T-cell (primary cell): ENCODE data around the gene CDC42EP1. TPM values are rescaled to one million over a fixed set of nuclear protein-coding genes. Genes with fewer than 3 reads are reported as not detected.
"Not testable (repeated sequence)": the region's sequence is repeated elsewhere in the genome, so short reads cannot be mapped to it uniquely, and the experiment has no call there.

Experiments
- ATAC-seq, 4 experiments: fragments of 200-7000 bp in 3 of 4; fragments of 150-1000 bp in 1 of 4; cut with Tn5 transposase; replicated peaks in 1 of 4; 1 replicate in 3 of 4; 2 replicates in 1 of 4; pipeline ENCODE4 v1.10.0; 2021; ENCODE audit warnings: moderate library complexity in 3 of 4, mild to moderate bottlenecking in 2 of 4, moderate number of reproducible peaks in 1 of 4
- CTCF ChIA-PET, 2 donors: fragments of 300-600 bp; sonication (Branson Sonifier 250); formaldehyde crosslinking; loops; one replicate each; lab custom pipeline; 2022; ENCODE audit warnings: antibody characterized with exemption in 2 of 2; lab: Charles Lee
- POLR2A ChIA-PET, 2 donors: fragments of 300-600 bp; sonication (Branson Sonifier 250); formaldehyde crosslinking; loops; one replicate each; lab custom pipeline; 2022; ENCODE audit warnings: antibody characterized with exemption in 2 of 2; lab: Charles Lee
- DNase-seq, 35 experiments: peaks; one replicate each; pipeline versions ENCODE4 v3.0.0 to v3.0.0-alpha.2; 2013 to 2023
- H3K27ac ChIP-seq: one replicate; pipeline ENCODE4 v1.5.1; 2013; ENCODE audit warnings: low read length
- H3K27me3 ChIP-seq, 2 experiments: replicated peaks in 1 of 2; 1 replicate in 1 of 2; 2 replicates in 1 of 2; pipeline versions ENCODE4 v1.6.1 to v1.7.0; 2013; ENCODE audit warnings: low read length in 1 of 2, mixed read lengths in 1 of 2; ENCODE audit not compliant: control insufficient read depth in 2 of 2, insufficient read depth in 2 of 2; ENCODE audit errors: extremely low read depth in 1 of 2
- H3K36me3 ChIP-seq, 2 donors: 1 replicate in 1 of 2; 2 replicates in 1 of 2; pipeline versions ENCODE4 v1.6.1 to v1.7.0; 2013; ENCODE audit warnings: low read length in 1 of 2; ENCODE audit not compliant: control insufficient read depth in 2 of 2, insufficient read depth in 1 of 2; ENCODE audit errors: extremely low read depth in 1 of 2
- H3K4me1 ChIP-seq, 2 experiments: 1 replicate in 1 of 2; 2 replicates in 1 of 2; pipeline versions ENCODE4 v1.6.1 to v1.7.0; 2013; ENCODE audit warnings: low read length in 2 of 2, mixed read lengths in 1 of 2; ENCODE audit not compliant: insufficient read depth in 2 of 2, control insufficient read depth in 1 of 2; ENCODE audit errors: extremely low read depth in 1 of 2
- H3K4me3 ChIP-seq, 2 donors: 1 replicate in 1 of 2; 2 replicates in 1 of 2; pipeline versions ENCODE4 v1.5.1 to v1.7.0; 2013; ENCODE audit warnings: mild to moderate bottlenecking in 2 of 2, low read length in 1 of 2, moderate library complexity in 1 of 2; ENCODE audit not compliant: control insufficient read depth in 1 of 2; ENCODE audit errors: extremely low read depth in 1 of 2
- H3K9me3 ChIP-seq: 2 replicates; pipeline ENCODE4 v1.7.0; 2013
- H3K27ac Mint-ChIP-seq, 2 donors: one replicate each; pipeline ENCODE4 v1.8.0; 2020 to 2021; ENCODE audit warnings: mild to moderate bottlenecking in 2 of 2, mixed read lengths in 2 of 2
- H3K27me3 Mint-ChIP-seq, 2 donors: one replicate each; pipeline ENCODE4 v1.8.0; 2021 to 2022; ENCODE audit warnings: mixed read lengths in 2 of 2
- H3K36me3 Mint-ChIP-seq: one replicate; pipeline ENCODE4 v1.8.0; 2021; ENCODE audit warnings: mixed read lengths
- H3K4me1 Mint-ChIP-seq, 3 donors: one replicate each; pipeline ENCODE4 v1.8.0; 2020 to 2022; ENCODE audit warnings: mixed read lengths in 3 of 3, mild to moderate bottlenecking in 1 of 3
- H3K4me3 Mint-ChIP-seq, 3 donors: one replicate each; pipeline ENCODE4 v1.8.0; 2020 to 2022; ENCODE audit warnings: mild to moderate bottlenecking in 3 of 3, mixed read lengths in 3 of 3, moderate library complexity in 3 of 3
- H3K9me3 Mint-ChIP-seq, 3 donors: one replicate each; pipeline ENCODE4 v1.8.0; 2020 to 2022; ENCODE audit warnings: mixed read lengths in 3 of 3
- WGBS: methylation state at CpG from one replicate; pipeline ENCODE4 v1.1.5; 2013; ENCODE audit warnings: missing lambda C conversion rate; ENCODE audit not compliant: insufficient coverage; 5-methylcytosine and 5-hydroxymethylcytosine counted together
- total RNA-seq, 35 experiments: library from RNA in 6 of 35; stranded (reverse) in 6 of 35; fragments of 120-200 nt in 1 of 35; gene quantifications; one replicate each; pipeline versions ENCODE4 v1.2.1 to v1.2.4 and lab custom pipeline; 2013 to 2026

CDC42EP1 gene
- total RNA-seq, 5 donors from 2014 or later (not counting 1 experiment from before 2014, with no cell fraction given), result 0.47 to 0.73 (median 0.62) TPM; not detected in 2

DNA sequence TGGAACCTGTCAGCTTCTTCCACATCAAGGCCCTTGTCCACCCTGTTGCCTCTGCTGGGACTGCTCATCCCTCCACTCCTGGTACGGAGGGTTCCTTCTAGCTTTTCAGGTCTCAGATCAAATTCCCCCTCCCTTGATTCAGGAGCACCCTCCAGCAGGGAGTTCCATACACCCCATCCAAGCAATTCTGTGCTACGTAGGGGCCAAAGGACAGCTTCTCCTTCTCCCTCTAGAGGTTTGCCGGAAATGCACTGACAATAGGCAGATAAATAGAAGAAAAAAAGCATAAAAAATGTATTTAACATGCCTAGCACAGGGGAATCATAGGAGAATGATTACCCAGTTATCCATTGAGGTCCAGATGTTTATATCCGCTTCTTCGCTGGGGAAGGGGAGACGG is 37.8 kb upstream of the CDC42EP1 start:
- CTCF ChIA-PET, result no interaction called here
- Mint-ChIP-seq H3K27ac (no peak overlapping the region), H3K4me1 (peaks cover 7 to 12% (median 7%) of the 10 kb centered on the region in 3 donors), H3K36me3 (no peaks in the 10 kb centered on the region), H3K9me3 (no peaks in the 10 kb centered on the region), H3K27me3 (peaks cover 31 to 54% of the 10 kb centered on the region in 2 donors), H3K4me3 (no peak overlapping the region)
- Histone ChIP-seq H3K9me3 (no peaks in the 10 kb centered on the region), H3K36me3 (no peaks in the 10 kb centered on the region), H3K4me1 (peaks cover 2 to 10% of the 10 kb centered on the region in 2 experiments), H3K27me3 (peaks cover 5 to 75% of the 10 kb centered on the region in 2 experiments), H3K27ac (no peak overlapping the region), H3K4me3 (no peak overlapping the region)
- no peak for DNase-seq
- WGBS, result 93% methylated on average over 4 of the region's 6 CpGs
- ATAC-seq, result no peak
- POLR2A ChIA-PET, result no interaction called here

DNA sequence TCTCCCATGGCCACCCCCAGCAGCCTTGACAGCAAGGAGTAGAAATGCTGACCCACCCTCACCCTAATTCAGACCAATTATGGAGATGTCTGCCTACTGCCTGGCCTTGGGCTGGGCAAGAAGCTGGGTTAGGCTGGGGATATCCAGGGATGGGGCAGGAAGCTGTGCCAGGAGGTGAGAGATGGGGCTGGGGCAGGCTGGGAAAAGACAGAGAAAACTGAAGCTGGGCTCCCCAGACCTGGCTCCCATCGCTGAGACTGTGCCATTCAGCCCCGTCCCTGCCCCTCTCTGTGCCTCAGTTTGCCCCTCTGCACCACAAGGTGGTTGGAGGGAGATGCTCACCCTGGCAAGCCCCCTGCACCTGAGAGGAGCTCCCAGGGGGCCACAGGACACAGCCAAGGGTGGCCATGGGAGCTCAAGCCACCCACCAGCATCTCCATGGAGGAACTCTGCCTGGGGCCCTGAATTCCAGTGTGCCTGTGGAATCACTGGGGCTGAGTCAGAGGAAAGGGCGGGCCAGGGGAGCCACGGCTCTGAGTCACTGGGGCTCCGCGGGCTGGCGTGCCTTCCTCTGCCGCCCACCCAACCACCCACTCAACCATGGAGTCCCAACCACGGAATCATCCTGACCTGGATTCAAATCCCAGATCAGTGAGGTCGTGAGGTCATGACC is 35.1 kb upstream of the CDC42EP1 start:
- ATAC-seq (no peak), DNase-seq (no peak)
- POLR2A ChIA-PET, result no interaction called here
- H3K4me3 Mint-ChIP-seq, result no peak overlapping the region
- Histone ChIP-seq H3K27me3 (peaks cover 0 to 67% of the 10 kb centered on the region in 2 experiments), H3K4me1 (peaks cover 0 to 6% of the 10 kb centered on the region in 2 experiments), H3K4me3 (no peak overlapping the region), H3K9me3 (no peaks in the 10 kb centered on the region), H3K36me3 (no peaks in the 10 kb centered on the region), H3K27ac (no peak overlapping the region)
- peaks cover 7 to 9% (median 8%) of the 10 kb centered on the region in 3 donors for H3K4me1 Mint-ChIP-seq
- no peaks in the 10 kb centered on the region for H3K36me3 Mint-ChIP-seq
- no peaks in the 10 kb centered on the region for H3K9me3 Mint-ChIP-seq
- no peak overlapping the region for H3K27ac Mint-ChIP-seq
- 40% methylated on average over 1 of the region's 10 CpGs for WGBS
- CTCF ChIA-PET, result no interaction called here
- H3K27me3 Mint-ChIP-seq, result peaks cover 22 to 46% of the 10 kb centered on the region in 2 donors

DNA sequence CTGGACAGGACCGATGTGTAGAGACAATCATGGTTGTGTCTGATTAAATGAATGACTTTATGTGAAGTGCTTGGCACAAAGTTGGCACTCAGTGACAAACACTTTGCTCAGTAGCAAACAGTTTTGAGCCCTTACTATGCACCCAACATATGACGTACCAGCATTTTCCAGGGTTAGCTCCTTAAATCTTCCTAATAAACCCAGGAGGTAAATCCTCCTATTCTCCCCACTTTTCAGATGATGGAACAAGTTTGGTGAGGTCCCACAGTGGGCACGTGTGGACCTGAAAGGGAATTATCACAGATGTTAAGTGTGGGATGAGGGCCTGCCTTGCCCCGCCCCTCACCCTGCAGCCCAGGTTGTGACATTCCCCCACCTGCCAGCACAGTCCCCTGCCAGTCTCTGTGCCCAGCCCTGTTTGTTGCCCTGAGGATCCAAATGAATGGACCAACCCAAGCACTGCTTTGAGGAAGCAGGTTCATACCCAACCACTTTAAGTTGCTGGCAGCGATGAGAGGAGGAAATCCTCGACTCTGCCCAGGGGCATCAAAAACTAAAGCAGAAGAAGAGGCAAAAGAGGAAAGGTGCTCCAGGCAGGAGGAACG is 34.4 kb upstream of the CDC42EP1 start:
- H3K9me3 Mint-ChIP-seq, result no peaks in the 10 kb centered on the region
- ChIA-PET CTCF (no interaction called here), POLR2A (no interaction called here)
- Histone ChIP-seq H3K27ac (no peak overlapping the region), H3K4me1 (peaks cover 0 to 6% of the 10 kb centered on the region in 2 experiments), H3K9me3 (no peaks in the 10 kb centered on the region), H3K36me3 (no peaks in the 10 kb centered on the region), H3K4me3 (no peak overlapping the region), H3K27me3 (peaks cover 0 to 61% of the 10 kb centered on the region in 2 experiments)
- H3K36me3 Mint-ChIP-seq, result no peaks in the 10 kb centered on the region
- peaks cover 19 to 42% of the 10 kb centered on the region in 2 donors for H3K27me3 Mint-ChIP-seq
- H3K27ac Mint-ChIP-seq, result peak overlapping the region in 1 of 2 donors; percentile 4
- H3K4me3 Mint-ChIP-seq, result no peak overlapping the region
- 53% methylated on average over 3 of the region's 7 CpGs for WGBS
- ATAC-seq (no peak), DNase-seq (no peak)
- H3K4me1 Mint-ChIP-seq, result peaks cover 7 to 8% (median 7%) of the 10 kb centered on the region in 3 donors

DNA sequence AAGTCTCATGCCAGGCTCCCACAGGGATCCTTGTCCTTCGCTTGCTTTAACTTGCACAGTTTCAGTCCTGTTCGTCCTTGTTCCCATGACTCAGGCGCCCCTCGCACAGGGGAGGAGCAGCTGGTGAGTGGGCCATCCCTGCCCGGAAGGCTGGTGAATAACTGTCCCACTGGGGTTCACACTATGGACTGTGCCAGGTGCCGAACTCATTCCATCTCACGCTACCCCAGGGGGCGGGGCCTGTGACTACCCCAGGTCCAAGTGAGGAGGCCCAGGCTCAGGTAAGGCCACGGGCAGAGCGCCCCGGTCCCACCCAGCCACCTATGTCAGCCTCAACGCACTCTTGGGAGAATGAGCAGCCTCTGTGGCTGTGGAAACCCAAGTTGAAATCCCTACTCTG is 33.9 kb upstream of the CDC42EP1 start:
- peaks cover 7 to 8% (median 7%) of the 10 kb centered on the region in 3 donors for H3K4me1 Mint-ChIP-seq
- H3K9me3 Mint-ChIP-seq, result no peaks in the 10 kb centered on the region
- POLR2A ChIA-PET, result no interaction called here
- ATAC-seq, result no peak
- Histone ChIP-seq H3K9me3 (no peaks in the 10 kb centered on the region), H3K36me3 (no peaks in the 10 kb centered on the region), H3K4me1 (peaks cover 0 to 6% of the 10 kb centered on the region in 2 experiments), H3K27me3 (peaks cover 0 to 56% of the 10 kb centered on the region in 2 experiments), H3K27ac (no peak overlapping the region), H3K4me3 (no peak overlapping the region)
- WGBS, result 91% methylated on average over 7 of the region's 12 CpGs
- H3K27ac Mint-ChIP-seq, result no peak overlapping the region
- H3K27me3 Mint-ChIP-seq, result peaks cover 15 to 41% of the 10 kb centered on the region in 2 donors
- CTCF ChIA-PET, result no interaction called here
- no peaks in the 10 kb centered on the region for H3K36me3 Mint-ChIP-seq
- H3K4me3 Mint-ChIP-seq, result no peak overlapping the region
- DNase-seq, result no peak

DNA sequence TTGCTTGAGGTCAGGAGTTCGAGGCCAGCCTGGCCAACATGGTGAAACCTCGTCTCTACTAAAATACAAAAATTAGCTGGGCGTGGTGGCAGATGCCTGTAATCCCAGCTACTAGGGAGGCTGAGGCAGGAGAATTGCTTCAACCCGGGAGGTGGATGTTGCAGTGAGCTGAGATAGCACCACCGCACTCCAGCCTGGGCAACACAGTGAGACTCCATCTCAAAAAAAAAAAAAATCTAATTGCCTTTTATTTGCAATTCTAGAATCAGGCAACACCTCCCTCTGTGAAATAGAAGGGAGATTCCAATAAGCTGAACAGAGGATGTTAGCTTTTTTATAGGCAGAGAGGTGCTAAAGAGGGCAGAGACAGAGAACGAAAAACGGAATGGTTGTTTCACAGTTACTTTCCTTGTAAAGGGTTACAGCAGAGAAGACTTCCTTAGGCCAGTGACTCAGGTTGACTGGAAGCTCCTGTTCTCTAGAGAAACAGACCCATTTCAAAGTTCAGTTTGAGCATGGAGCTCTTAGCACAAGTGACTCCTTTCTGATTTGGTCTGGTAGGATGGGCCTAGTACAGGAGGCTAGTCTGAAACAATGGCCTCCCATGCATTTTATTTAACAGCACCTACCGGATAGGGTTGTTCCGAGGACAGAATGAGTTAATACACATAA is 33.1 kb upstream of the CDC42EP1 start:
- H3K4me1 Mint-ChIP-seq, POLR2A ChIA-PET, H3K4me3 Mint-ChIP-seq, H3K27ac ChIP-seq, ATAC-seq, DNase-seq, H3K9me3 ChIP-seq, H3K4me3 ChIP-seq, H3K36me3 ChIP-seq, H3K4me1 ChIP-seq, H3K36me3 Mint-ChIP-seq, H3K27ac Mint-ChIP-seq, H3K9me3 Mint-ChIP-seq: not testable (repeated sequence)
- H3K27me3 ChIP-seq, result peaks cover 0 to 47% of the 10 kb centered on the region in 2 experiments
- CTCF ChIA-PET, result interaction anchor here in 1 of 2 donors (0.6 kb wide), 1 partner anchor 88 kb away, joined by 6 read pairs; no protein-coding TSS in a partner anchor
- H3K27me3 Mint-ChIP-seq, result peaks cover 12 to 34% of the 10 kb centered on the region in 2 donors
- WGBS, result 80% methylated on average over 1 of the region's 9 CpGs

DNA sequence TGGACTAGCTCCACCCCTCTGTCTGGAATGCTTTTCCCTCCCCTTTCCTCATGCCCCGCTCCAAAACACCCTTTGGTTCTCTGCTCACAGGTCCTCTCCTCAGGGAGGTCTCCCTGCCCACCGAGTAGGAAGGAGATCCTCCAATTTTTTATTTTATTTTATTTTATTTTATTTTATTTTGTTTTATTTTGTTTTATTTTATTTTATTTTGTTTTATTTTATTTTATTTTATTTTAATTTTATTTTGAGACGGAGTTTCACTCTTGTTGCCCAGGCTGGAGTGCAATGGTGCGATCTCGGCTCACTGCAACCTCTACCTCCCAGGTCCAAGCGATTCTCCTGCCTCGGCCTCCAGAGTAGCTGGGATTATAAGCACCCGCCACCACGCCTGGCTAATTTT is 32.3 kb upstream of the CDC42EP1 start:
- no CpG with 5 or more reads among the region's 9 CpGs for WGBS
- H3K36me3 Mint-ChIP-seq, H3K9me3 Mint-ChIP-seq, H3K27ac Mint-ChIP-seq, H3K9me3 ChIP-seq, H3K4me1 Mint-ChIP-seq, CTCF ChIA-PET, H3K27ac ChIP-seq, ATAC-seq, DNase-seq, H3K36me3 ChIP-seq, POLR2A ChIA-PET, H3K4me1 ChIP-seq, H3K4me3 ChIP-seq, H3K4me3 Mint-ChIP-seq: not testable (repeated sequence)
- H3K27me3 ChIP-seq, result peaks cover 0 to 43% of the 10 kb centered on the region in 2 experiments
- peaks cover 5 to 27% of the 10 kb centered on the region in 2 donors for H3K27me3 Mint-ChIP-seq
